ENCODE measurements around the gene LRRC8C. TPM values are rescaled to one million over a fixed set of nuclear protein-coding genes. Genes with fewer than 3 reads are reported as not detected.

Gene LRRC8C
- total RNA-seq, 1 experiment from 2014 or later, result 4.4 TPM

DNA sequence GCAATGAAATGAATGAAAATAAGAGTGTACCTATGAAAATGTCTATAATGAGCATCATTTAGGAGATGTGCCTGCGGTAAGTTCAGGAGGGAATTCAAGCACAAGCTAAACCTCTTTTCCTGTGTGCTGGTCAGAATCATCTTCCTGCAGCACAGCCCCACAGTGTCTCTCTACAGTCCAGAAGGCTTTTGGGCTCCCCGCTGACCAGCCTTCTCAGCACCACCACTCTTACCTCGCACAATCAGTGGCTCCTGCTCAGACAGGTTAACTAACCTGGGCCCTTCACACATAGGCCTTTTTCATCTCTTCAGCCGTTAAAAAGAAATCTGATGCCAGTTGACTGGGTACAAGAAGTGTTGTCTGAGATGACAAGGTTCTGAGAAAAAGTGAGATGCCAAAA, 57.7 kb downstream of the LRRC8C start:
- ChIA-PET POLR2A (no interaction called here), CTCF (no interaction called here)
- Mint-ChIP-seq H3K9me3 (ENCODE audit: unreplicated experiment) (no peaks in the 10 kb centered on the region), H3K4me1 (ENCODE audit: insufficient read depth, unreplicated experiment) (peaks cover 4% of the 10 kb centered on the region), H3K27ac (ENCODE audit: low read depth, unreplicated experiment) (no peak overlapping the region), H3K27me3 (ENCODE audit: insufficient read depth, unreplicated experiment) (no peaks in the 10 kb centered on the region), H3K36me3 (ENCODE audit: insufficient read depth, unreplicated experiment) (peaks cover 14% of the 10 kb centered on the region), H3K4me3 (ENCODE audit: unreplicated experiment) (no peak overlapping the region)
- BruUV-seq (replicated peaks), result no TSS peak
- DNase-seq (ENCODE audit: unreplicated experiment), result no peak
- intact Hi-C loops (cut with micrococcal nuclease), result no loop called here
- TF ChIP-seq, protein P1, sequence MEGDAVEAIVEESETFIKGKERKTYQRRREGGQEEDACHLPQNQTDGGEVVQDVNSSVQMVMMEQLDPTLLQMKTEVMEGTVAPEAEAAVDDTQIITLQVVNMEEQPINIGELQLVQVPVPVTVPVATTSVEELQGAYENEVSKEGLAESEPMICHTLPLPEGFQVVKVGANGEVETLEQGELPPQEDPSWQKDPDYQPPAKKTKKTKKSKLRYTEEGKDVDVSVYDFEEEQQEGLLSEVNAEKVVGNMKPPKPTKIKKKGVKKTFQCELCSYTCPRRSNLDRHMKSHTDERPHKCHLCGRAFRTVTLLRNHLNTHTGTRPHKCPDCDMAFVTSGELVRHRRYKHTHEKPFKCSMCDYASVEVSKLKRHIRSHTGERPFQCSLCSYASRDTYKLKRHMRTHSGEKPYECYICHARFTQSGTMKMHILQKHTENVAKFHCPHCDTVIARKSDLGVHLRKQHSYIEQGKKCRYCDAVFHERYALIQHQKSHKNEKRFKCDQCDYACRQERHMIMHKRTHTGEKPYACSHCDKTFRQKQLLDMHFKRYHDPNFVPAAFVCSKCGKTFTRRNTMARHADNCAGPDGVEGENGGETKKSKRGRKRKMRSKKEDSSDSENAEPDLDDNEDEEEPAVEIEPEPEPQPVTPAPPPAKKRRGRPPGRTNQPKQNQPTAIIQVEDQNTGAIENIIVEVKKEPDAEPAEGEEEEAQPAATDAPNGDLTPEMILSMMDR (IDR thresholded peaks at IDR 0.05; ENCODE audit: unreplicated experiment), result no peak

GRCh38 chr1:89692601-89693521, 59.9 kb downstream of the LRRC8C start:
- ChIA-PET CTCF (interaction anchor here (0.8 kb wide), 1 partner anchor 174 kb away, joined by 3 read pairs; no protein-coding TSS in a partner anchor), POLR2A (interaction anchor here (0.5 to 1.5 kb wide), 2 partner anchors 18 to 68 kb away, joined by 3 to 5 read pairs; no protein-coding TSS in a partner anchor)
- H3K27me3 Mint-ChIP-seq (ENCODE audit: insufficient read depth, unreplicated experiment), result no peaks in the 10 kb centered on the region
- DNase-seq (ENCODE audit: unreplicated experiment), result no peak
- no peak overlapping the region for H3K27ac Mint-ChIP-seq (ENCODE audit: low read depth, unreplicated experiment)
- peaks cover 14% of the 10 kb centered on the region for H3K36me3 Mint-ChIP-seq (ENCODE audit: insufficient read depth, unreplicated experiment)
- intact Hi-C loops (cut with micrococcal nuclease), result no loop called here
- no TSS peak for BruUV-seq (replicated peaks)
- H3K4me3 Mint-ChIP-seq (ENCODE audit: unreplicated experiment), result no peak overlapping the region
- H3K9me3 Mint-ChIP-seq (ENCODE audit: unreplicated experiment), result no peaks in the 10 kb centered on the region
- H3K4me1 Mint-ChIP-seq (ENCODE audit: insufficient read depth, unreplicated experiment), result no peaks in the 10 kb centered on the region
- TF ChIP-seq, protein P1 (IDR thresholded peaks at IDR 0.05; ENCODE audit: unreplicated experiment), result no peak

GRCh38 chr1:89695847-89696246, 62.9 kb downstream of the LRRC8C start:
- no peak overlapping the region for H3K27ac Mint-ChIP-seq (ENCODE audit: low read depth, unreplicated experiment)
- TF ChIP-seq, protein P1 (IDR thresholded peaks at IDR 0.05; ENCODE audit: unreplicated experiment), result no peak
- ChIA-PET POLR2A (interaction anchor here (0.5 kb wide), 1 partner anchor 85 kb away, joined by 5 read pairs; no protein-coding TSS in a partner anchor), CTCF (interaction anchor here (1.0 kb wide), 1 partner anchor 12 kb away, joined by 3 read pairs; no protein-coding TSS in a partner anchor)
- no peak overlapping the region for H3K4me3 Mint-ChIP-seq (ENCODE audit: unreplicated experiment)
- H3K9me3 Mint-ChIP-seq (ENCODE audit: unreplicated experiment), result no peaks in the 10 kb centered on the region
- no TSS peak for BruUV-seq (replicated peaks)
- peaks cover 7% of the 10 kb centered on the region for H3K36me3 Mint-ChIP-seq (ENCODE audit: insufficient read depth, unreplicated experiment)
- intact Hi-C loops (cut with micrococcal nuclease), result no loop called here
- no peaks in the 10 kb centered on the region for H3K27me3 Mint-ChIP-seq (ENCODE audit: insufficient read depth, unreplicated experiment)
- no peak for DNase-seq (ENCODE audit: unreplicated experiment)
- peaks cover 6% of the 10 kb centered on the region for H3K4me1 Mint-ChIP-seq (ENCODE audit: insufficient read depth, unreplicated experiment)

DNA sequence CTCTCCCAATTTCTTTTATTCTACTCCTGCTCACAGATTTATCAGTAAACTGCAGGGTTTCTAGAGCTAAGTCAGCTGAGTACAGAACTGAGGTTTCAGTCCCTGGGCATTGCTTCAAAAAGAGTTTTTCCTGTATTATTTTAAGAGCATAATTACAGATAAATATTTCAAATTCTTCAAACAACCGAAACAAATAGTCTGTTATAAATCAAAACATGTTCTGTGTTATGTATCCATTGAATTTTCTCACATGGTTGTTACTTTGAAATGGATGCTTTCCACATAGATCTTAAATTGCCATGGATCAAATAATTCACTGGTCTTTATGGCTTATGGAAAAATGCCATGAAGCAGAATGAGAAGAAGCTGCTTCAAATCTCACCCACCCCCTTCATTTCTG, 64.5 kb downstream of the LRRC8C start:
- intact Hi-C loops (cut with micrococcal nuclease), result no loop called here

More for the DNA sequence above, 64.5 kb downstream of the LRRC8C start:
- TF ChIP-seq, protein P1 (IDR thresholded peaks at IDR 0.05; ENCODE audit: unreplicated experiment), result no peak
- DNase-seq (ENCODE audit: unreplicated experiment), result no peak
- Mint-ChIP-seq H3K27ac (ENCODE audit: low read depth, unreplicated experiment) (no peak overlapping the region), H3K4me1 (ENCODE audit: insufficient read depth, unreplicated experiment) (peaks cover 6% of the 10 kb centered on the region), H3K27me3 (ENCODE audit: insufficient read depth, unreplicated experiment) (no peaks in the 10 kb centered on the region), H3K4me3 (ENCODE audit: unreplicated experiment) (no peak overlapping the region), H3K36me3 (ENCODE audit: insufficient read depth, unreplicated experiment) (peaks cover 7% of the 10 kb centered on the region), H3K9me3 (ENCODE audit: unreplicated experiment) (no peaks in the 10 kb centered on the region)
- BruUV-seq (replicated peaks), result no TSS peak
- POLR2A ChIA-PET, result no interaction called here
- CTCF ChIA-PET, result no interaction called here

Measured in MCF 10A (cell line).